Neural cell (in vitro differentiated cells): Measurements from ENCODE around the gene DENND1A. TPM values are rescaled to one million over a fixed set of nuclear protein-coding genes. Genes with fewer than 3 reads are reported as not detected.

Source experiments
- H2AFZ ChIP-seq: fragments of 200-600, 300-800 bp; sonication (generic), shearing (Covaris generic); 2 replicates; pipeline ENCODE4 v1.6.0; 2014; ENCODE audit warnings: low read depth, mild to moderate bottlenecking, antibody characterized with exemption, low read length, moderate library complexity
- H3F3A ChIP-seq: fragments of 200-600 bp; shearing (Covaris generic); 2 replicates; pipeline ENCODE4 v1.6.1; 2016; ENCODE audit warnings: mild to moderate bottlenecking, moderate library complexity, mixed read lengths, antibody characterized with exemption, low read length; ENCODE audit not compliant: insufficient read depth, poor library complexity, severe bottlenecking
- H3K27ac ChIP-seq: fragments of 200-600, 300-800 bp; sonication (generic), shearing (Covaris generic); 2 replicates; pipeline ENCODE4 v1.5.1; 2014; ENCODE audit warnings: mild to moderate bottlenecking, low read length, moderate library complexity
- H3K27me3 ChIP-seq: fragments of 300-800, 200-600 bp; sonication (generic), shearing (Covaris generic); 2 replicates; pipeline ENCODE4 v1.6.0; 2014; ENCODE audit warnings: mild to moderate bottlenecking, low read depth, low read length, moderate library complexity; ENCODE audit not compliant: insufficient read depth
- H3K36me3 ChIP-seq: fragments of 300-800, 200-600 bp; sonication (generic), shearing (Covaris generic); 2 replicates; pipeline ENCODE4 v1.5.1; 2014; ENCODE audit warnings: mild to moderate bottlenecking, antibody characterized with exemption, low read length, moderate library complexity; ENCODE audit not compliant: insufficient read depth
- H3K4me2 ChIP-seq: fragments of 300-800, 200-600 bp; sonication (generic), shearing (Covaris generic); 2 replicates; pipeline ENCODE4 v1.6.0; 2014; ENCODE audit warnings: mild to moderate bottlenecking, low read length
- H3K4me3 ChIP-seq: fragments of 300-800, 200-600 bp; sonication (generic), shearing (Covaris generic); 2 replicates; pipeline ENCODE4 v1.5.1; 2014; ENCODE audit warnings: mild to moderate bottlenecking, low read length, moderate library complexity
- H3K79me2 ChIP-seq: fragments of 200-600 bp; shearing (Covaris generic); replicated peaks from 2 replicates; pipeline ENCODE4 v1.6.0; 2014; ENCODE audit warnings: mild to moderate bottlenecking, low read length, moderate library complexity; ENCODE audit not compliant: insufficient read depth
- H3K9ac ChIP-seq: fragments of 300-800, 200-600 bp; sonication (generic), shearing (Covaris generic); 2 replicates; pipeline ENCODE4 v1.6.1; 2016; ENCODE audit warnings: mild to moderate bottlenecking, low read length, mixed read lengths
- H3K9me2 ChIP-seq: fragments of 200-600 bp; shearing (Covaris generic); 2 replicates; pipeline ENCODE4 v1.6.1; 2016; ENCODE audit warnings: mild to moderate bottlenecking, low read length, mixed read lengths; ENCODE audit not compliant: insufficient read depth
- H3K9me3 ChIP-seq: fragments of 200-600, 300-800 bp; sonication (generic), shearing (Covaris generic); 2 replicates; pipeline ENCODE4 v1.6.1; 2016; ENCODE audit warnings: mild to moderate bottlenecking, mixed run types, low read length, moderate library complexity, mixed read lengths
- H4K20me1 ChIP-seq: fragments of 200-600 bp; shearing (Covaris generic); 2 replicates; pipeline ENCODE4 v1.6.1; 2016; ENCODE audit warnings: mild to moderate bottlenecking, mixed run types; ENCODE audit not compliant: insufficient read depth
- EP300 ChIP-seq: fragments of 450-650 bp; conservative IDR thresholded peaks from 2 replicates; pipeline ENCODE4 v1.6.1; 2014; ENCODE audit warnings: antibody characterized with exemption, mild to moderate bottlenecking, moderate library complexity; ENCODE audit not compliant: poor library complexity, severe bottlenecking
- EZH2 ChIP-seq: fragments of 200-600, 300-800 bp; shearing (Covaris generic), sonication (generic); IDR thresholded peaks from 2 replicates; pipeline ENCODE4 v1.6.1; 2014; ENCODE audit warnings: antibody characterized with exemption, low read length, borderline replicate concordance, mild to moderate bottlenecking; ENCODE audit not compliant: insufficient read depth, poor library complexity, severe bottlenecking
- MXI1 ChIP-seq: fragments of 450-650 bp; conservative IDR thresholded peaks from 2 replicates; pipeline ENCODE4 v1.6.1; 2014; ENCODE audit warnings: antibody characterized with exemption, mild to moderate bottlenecking; ENCODE audit not compliant: poor library complexity, severe bottlenecking
- POLR2AphosphoS5 ChIP-seq: IDR thresholded peaks from 2 replicates; pipeline ENCODE4 v1.6.1; 2012
- RAD21 ChIP-seq: fragments of 450-650 bp; conservative IDR thresholded peaks from 2 replicates; pipeline ENCODE4 v1.6.1; 2014; ENCODE audit warnings: antibody characterized with exemption, mild to moderate bottlenecking, moderate library complexity
- REST ChIP-seq: IDR thresholded peaks from 2 replicates; pipeline ENCODE4 v1.6.1; 2012; ENCODE audit warnings: borderline replicate concordance
- SMC3 ChIP-seq: fragments of 450-650 bp; conservative IDR thresholded peaks from 2 replicates; pipeline ENCODE4 v1.6.1; 2014; ENCODE audit warnings: antibody characterized with exemption, mild to moderate bottlenecking, moderate library complexity; ENCODE audit not compliant: poor library complexity
- TAF1 ChIP-seq: IDR thresholded peaks from 2 replicates; pipeline ENCODE4 v1.6.1; 2012; ENCODE audit warnings: low read depth
- polyA plus RNA-seq: library from polyadenylated mRNA; depleted of rRNA; stranded (reverse); fragments of >200 nt; gene quantifications from 2 replicates; pipeline ENCODE4 v1.2.3, GENCODE V29; 2014
- TF ChIP-seq, protein P1 (sequence below): fragments of 450-650 bp; IDR thresholded peaks from 2 replicates; pipeline ENCODE4 v1.5.1; 2014; ENCODE audit warnings: antibody characterized with exemption, mild to moderate bottlenecking, moderate library complexity; ENCODE audit not compliant: poor library complexity, severe bottlenecking

Gene DENND1A
- polyA plus RNA-seq, 1 donor from 2014 or later: 2.3 TPM

DNA sequence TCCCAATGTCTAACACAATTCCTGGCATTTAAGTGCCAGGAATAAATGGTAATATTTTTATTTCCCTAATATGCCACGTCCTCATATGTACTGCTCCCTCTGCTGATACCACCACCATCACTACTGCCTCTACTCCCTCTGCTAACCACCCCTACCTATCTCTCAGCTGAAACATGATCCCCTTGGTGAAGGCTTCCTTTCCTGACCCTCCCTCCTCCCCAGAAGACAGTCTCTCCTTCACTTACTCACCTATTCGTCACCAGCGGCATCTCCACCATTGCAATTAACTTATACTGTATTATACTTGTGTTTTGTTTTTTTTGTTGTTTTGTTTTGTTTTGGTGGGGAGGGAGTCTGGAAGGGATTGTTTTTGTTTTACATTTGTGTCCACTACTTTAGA, 4.8 kb downstream of the DENND1A start:
- Histone ChIP-seq H3K27ac (no peak overlapping the region), H3K9me2 (no peaks in the 10 kb centered on the region), H3K36me3 (no peaks in the 10 kb centered on the region), H4K20me1 (no peaks in the 10 kb centered on the region), H3K27me3 (no peaks in the 10 kb centered on the region), H3K9me3 (peaks cover 5% of the 10 kb centered on the region), H2AFZ (no peak overlapping the region), H3K4me3 (no peak overlapping the region), H3K79me2 (peaks cover 53% of the 10 kb centered on the region), H3K9ac (no peak overlapping the region), H3K4me2 (no peak overlapping the region), H3F3A (no peaks in the 10 kb centered on the region)
- TF ChIP-seq TAF1: no peak
- TF ChIP-seq EZH2: no peak
- no peak for TF ChIP-seq EP300
- no peak for TF ChIP-seq MXI1
- TF ChIP-seq SMC3: no peak
- TF ChIP-seq, protein P1, sequence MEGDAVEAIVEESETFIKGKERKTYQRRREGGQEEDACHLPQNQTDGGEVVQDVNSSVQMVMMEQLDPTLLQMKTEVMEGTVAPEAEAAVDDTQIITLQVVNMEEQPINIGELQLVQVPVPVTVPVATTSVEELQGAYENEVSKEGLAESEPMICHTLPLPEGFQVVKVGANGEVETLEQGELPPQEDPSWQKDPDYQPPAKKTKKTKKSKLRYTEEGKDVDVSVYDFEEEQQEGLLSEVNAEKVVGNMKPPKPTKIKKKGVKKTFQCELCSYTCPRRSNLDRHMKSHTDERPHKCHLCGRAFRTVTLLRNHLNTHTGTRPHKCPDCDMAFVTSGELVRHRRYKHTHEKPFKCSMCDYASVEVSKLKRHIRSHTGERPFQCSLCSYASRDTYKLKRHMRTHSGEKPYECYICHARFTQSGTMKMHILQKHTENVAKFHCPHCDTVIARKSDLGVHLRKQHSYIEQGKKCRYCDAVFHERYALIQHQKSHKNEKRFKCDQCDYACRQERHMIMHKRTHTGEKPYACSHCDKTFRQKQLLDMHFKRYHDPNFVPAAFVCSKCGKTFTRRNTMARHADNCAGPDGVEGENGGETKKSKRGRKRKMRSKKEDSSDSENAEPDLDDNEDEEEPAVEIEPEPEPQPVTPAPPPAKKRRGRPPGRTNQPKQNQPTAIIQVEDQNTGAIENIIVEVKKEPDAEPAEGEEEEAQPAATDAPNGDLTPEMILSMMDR: no peak
- TF ChIP-seq POLR2AphosphoS5: no peak
- TF ChIP-seq RAD21: no peak
- TF ChIP-seq REST: no peak

DNA sequence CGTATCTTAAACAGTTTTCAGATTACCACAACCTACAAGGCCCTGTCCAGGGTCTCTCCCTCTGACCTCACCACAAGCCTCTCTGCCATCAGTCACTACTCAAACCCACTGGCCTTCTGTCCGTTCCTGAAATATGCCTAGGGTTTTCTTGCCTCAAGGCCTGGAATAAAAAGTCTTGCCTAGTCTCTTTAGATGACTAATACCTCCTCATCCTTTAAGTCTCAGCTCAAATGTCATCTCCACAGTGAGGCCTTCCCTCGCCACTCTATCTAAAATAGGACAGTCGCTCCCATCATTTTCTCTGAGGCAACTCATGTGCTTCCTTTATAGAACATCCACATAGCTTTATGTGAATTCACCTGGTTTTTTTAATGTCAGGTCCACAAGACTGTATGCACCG, 5.2 kb downstream of the DENND1A start:
- H3K9ac ChIP-seq: no peak overlapping the region
- no peak overlapping the region for H3K27ac ChIP-seq
- no peaks in the 10 kb centered on the region for H3F3A ChIP-seq
- peaks cover 53% of the 10 kb centered on the region for H3K79me2 ChIP-seq
- no peak overlapping the region for H2AFZ ChIP-seq
- TF ChIP-seq, protein P1: no peak
- TF ChIP-seq RAD21: no peak
- TF ChIP-seq TAF1: no peak
- TF ChIP-seq POLR2AphosphoS5: no peak
- TF ChIP-seq REST: no peak
- no peak for TF ChIP-seq EZH2
- TF ChIP-seq MXI1: no peak
- no peak for TF ChIP-seq SMC3
- H3K9me2 ChIP-seq: no peaks in the 10 kb centered on the region
- no peaks in the 10 kb centered on the region for H3K27me3 ChIP-seq
- no peaks in the 10 kb centered on the region for H4K20me1 ChIP-seq
- no peaks in the 10 kb centered on the region for H3K36me3 ChIP-seq
- H3K4me2 ChIP-seq: no peak overlapping the region
- no peak overlapping the region for H3K4me3 ChIP-seq
- peaks cover 5% of the 10 kb centered on the region for H3K9me3 ChIP-seq
